GM12801 (cell line): ENCODE data around the gene CDC42SE1.

Source experiments
- TF ChIP-seq, protein P1 (sequence below): IDR thresholded peaks from one replicate; pipeline ENCODE4 v1.5.1; 2011; ENCODE audit warnings: control low read depth; ENCODE audit not compliant: insufficient read length; ENCODE audit errors: extremely low read depth

Gene CDC42SE1

DNA sequence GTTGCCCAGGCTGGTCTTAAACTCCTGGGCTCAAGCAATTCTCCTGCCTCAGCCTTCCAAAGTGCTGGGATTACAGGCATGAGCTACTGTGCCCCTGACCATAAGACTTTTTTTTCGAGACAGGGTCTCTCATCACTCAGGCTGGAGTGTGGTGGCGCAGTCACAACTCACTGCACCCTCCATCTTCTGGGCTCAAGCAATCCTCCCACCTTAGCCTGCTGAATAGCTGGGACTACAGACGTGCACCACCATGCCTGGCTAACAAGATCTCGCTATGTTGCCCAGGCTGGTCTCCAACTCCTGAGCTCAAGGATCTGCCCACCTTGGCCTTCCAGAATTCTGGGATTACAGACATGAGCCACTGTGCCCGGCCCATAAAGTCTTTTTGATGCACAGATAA, 10.0 kb downstream of the CDC42SE1 start:
- TF ChIP-seq, protein P1, sequence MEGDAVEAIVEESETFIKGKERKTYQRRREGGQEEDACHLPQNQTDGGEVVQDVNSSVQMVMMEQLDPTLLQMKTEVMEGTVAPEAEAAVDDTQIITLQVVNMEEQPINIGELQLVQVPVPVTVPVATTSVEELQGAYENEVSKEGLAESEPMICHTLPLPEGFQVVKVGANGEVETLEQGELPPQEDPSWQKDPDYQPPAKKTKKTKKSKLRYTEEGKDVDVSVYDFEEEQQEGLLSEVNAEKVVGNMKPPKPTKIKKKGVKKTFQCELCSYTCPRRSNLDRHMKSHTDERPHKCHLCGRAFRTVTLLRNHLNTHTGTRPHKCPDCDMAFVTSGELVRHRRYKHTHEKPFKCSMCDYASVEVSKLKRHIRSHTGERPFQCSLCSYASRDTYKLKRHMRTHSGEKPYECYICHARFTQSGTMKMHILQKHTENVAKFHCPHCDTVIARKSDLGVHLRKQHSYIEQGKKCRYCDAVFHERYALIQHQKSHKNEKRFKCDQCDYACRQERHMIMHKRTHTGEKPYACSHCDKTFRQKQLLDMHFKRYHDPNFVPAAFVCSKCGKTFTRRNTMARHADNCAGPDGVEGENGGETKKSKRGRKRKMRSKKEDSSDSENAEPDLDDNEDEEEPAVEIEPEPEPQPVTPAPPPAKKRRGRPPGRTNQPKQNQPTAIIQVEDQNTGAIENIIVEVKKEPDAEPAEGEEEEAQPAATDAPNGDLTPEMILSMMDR = no peak

DNA sequence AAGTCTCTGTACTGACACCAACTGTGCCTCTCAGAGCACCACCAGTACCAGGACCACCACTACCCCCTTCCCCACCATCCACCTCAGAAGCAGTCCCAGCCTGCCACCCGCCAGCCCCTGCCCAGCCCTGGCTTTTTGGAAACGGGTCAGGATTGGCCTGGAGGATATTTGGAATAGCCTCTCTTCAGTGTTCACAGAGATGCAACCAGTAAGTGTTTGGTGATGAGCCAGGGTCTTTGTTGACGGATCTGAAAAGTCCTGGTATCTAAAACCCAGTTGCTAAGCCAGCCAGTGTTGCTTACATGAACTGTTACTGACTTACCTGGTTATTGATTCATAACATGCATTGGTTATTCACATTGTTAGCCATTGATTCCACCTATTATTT, 10.8 kb downstream of the CDC42SE1 start:
- TF ChIP-seq, protein P1 = no peak

DNA sequence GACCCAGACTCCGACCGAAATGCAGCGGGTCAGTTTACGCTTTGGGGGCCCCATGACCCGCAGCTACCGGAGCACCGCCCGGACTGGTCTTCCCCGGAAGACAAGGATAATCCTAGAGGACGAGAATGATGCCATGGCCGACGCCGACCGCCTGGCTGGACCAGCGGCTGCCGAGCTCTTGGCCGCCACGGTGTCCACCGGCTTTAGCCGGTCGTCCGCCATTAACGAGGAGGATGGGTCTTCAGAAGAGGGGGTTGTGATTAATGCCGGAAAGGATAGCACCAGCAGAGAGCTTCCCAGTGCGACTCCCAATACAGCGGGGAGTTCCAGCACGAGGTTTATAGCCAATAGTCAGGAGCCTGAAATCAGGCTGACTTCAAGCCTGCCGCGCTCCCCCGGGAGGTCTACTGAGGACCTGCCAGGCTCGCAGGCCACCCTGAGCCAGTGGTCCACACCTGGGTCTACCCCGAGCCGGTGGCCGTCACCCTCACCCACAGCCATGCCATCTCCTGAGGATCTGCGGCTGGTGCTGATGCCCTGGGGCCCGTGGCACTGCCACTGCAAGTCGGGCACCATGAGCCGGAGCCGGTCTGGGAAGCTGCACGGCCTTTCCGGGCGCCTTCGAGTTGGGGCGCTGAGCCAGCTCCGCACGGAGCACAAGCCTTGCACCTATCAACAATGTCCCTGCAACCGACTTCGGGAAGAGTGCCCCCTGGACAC, 11.3 kb downstream of the CDC42SE1 start:
- TF ChIP-seq, protein P1 = no peak

DNA sequence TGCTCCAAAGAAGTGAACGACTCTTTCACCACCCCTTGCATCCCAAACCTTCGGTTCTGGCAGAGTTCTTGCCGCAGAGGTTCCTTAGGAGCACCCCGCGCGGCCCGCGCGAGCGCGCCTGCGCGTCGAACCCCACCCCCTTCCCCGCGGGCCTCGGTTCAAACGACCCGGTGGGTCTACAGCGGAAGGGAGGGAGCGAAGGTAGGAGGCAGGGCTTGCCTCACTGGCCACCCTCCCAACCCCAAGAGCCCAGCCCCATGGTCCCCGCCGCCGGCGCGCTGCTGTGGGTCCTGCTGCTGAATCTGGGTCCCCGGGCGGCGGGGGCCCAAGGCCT, 11.9 kb downstream of the CDC42SE1 start, which contains the start of gene C1orf56:
Gene C1orf56 (plus strand): TSS at position 161 of the 334 bp plus-strand sequence. CDS start 97 bp downstream, at position 258.
- TF ChIP-seq, protein P1 = no peak

DNA sequence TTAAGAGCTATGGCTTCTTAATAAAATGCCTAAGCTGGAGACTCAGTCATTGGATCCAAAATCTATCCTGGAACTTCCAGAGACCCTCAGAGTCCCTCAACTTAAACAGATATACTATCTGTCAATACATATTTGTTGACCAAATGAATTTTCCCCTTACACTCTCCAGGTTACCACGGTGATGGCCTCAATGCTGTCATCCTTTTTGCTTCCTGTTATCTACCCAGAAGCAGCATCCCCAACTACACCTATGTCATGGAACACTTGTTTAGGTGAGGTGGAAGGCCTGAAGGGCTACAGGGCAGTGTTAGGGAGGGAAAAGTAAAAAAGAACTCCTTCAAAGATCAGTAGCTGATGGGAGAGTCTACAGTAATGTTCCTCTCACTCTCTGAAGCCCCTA, 16.3 kb downstream of the CDC42SE1 start:
- TF ChIP-seq, protein P1 = no peak

DNA sequence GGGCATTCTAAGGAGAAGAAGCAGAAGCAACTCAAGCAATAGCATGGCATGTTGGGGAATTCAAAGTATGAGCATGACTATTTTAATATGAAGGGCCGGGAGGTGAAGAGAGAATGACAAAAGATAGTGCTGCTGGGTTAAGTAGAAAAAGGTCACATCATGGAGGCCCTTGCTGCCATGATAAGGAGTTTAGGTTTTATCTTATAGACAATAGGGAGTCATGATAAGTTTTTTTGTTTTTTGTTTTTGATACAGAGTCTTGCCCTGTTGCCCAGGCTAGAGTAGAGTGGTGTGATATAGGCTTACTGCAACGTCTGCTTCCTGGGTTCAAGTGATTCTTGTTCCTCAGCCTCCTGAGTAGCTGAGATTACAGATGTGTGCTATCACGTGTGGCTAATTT, 19.9 kb downstream of the CDC42SE1 start:
- TF ChIP-seq, protein P1 = no peak

DNA sequence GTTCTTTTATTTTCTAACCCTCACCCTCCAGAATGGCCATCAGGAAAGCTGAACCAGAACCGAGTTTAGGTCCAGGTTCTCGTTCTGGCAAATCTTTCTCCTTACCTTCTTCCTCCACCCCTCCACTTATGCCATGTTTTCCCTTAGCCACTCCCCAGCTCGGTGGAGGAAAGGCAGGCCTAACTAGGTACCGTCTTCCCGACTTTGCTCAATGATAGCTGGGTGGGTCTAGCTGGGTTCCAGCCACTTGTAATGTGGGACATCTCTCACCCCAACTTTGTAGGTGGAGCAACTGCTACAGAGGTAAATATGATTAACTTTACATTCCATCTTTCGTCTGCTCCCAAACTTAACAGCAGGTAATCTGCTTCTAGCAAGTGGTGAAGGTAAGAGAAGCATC, 22.4 kb downstream of the CDC42SE1 start:
- TF ChIP-seq, protein P1 = no peak
